Stimulated activated CD8-positive, alpha-beta memory T cell treated with anti-CD3 and anti-CD28 coated beads, Interleukin-7, amount 100 ng/mL, for 4 hours (primary cell): ENCODE measurements around the gene NECAB2.

Source experiments
- DNase-seq, 2 donors: peaks; one replicate each; pipeline ENCODE4 v3.0.0-alpha.2; 2020; ENCODE audit warnings: low read depth in 2 of 2

The NECAB2 gene

GRCh38 chr16:83952940-83953795, 14.9 kb upstream of the NECAB2 start, which contains the start of gene OSGIN1:
Gene OSGIN1 (plus strand): TSS chr16:83953240. CDS start chr16:83957672, 4,432 bp downstream.
- peak; percentile 59 to 70 for DNase-seq

- no peak for DNase-seq
Measured at GRCh38 chr16:83953796-83954576, 14.1 kb upstream of the NECAB2 start.

GRCh38 chr16:83954577-83955016, 13.4 kb upstream of the NECAB2 start:
- no peak for DNase-seq

GRCh38 chr16:83955218-83956130, 12.6 kb upstream of the NECAB2 start:
- no peak for DNase-seq

- peak; percentile 33 to 47 for DNase-seq
Measured at GRCh38 chr16:83956336-83957289, 11.4 kb upstream of the NECAB2 start.

GRCh38 chr16:83957296-83957855, 10.7 kb upstream of the NECAB2 start:
- DNase-seq = no peak

- no peak for DNase-seq
Measured at GRCh38 chr16:83958137-83958845, 9.8 kb upstream of the NECAB2 start.

GRCh38 chr16:83958846-83959565, 9.0 kb upstream of the NECAB2 start:
- no peak for DNase-seq

- no peak for DNase-seq
Measured at GRCh38 chr16:83959656-83960434, 8.2 kb upstream of the NECAB2 start.

- no peak for DNase-seq
Measured at GRCh38 chr16:83960521-83961249, 7.4 kb upstream of the NECAB2 start.

- DNase-seq = no peak
Measured at GRCh38 chr16:83961591-83961990, 6.5 kb upstream of the NECAB2 start.

GRCh38 chr16:83963277-83964119, 4.5 kb upstream of the NECAB2 start:
- no peak for DNase-seq

- no peak for DNase-seq
Measured at GRCh38 chr16:83964684-83965443, 3.2 kb upstream of the NECAB2 start.

- DNase-seq = no peak
Measured at GRCh38 chr16:83965444-83966152, 2.4 kb upstream of the NECAB2 start.

GRCh38 chr16:83966153-83966696, 1.8 kb upstream of the NECAB2 start:
- no peak for DNase-seq
